ENCODE data around the gene DUSP14. TPM values are rescaled to one million over a fixed set of nuclear protein-coding genes. Genes with fewer than 3 reads are reported as not detected.

The DUSP14 gene
- total RNA-seq, 4 donors from 2014 or later = 76.5 to 133 (median 115) TPM

DNA sequence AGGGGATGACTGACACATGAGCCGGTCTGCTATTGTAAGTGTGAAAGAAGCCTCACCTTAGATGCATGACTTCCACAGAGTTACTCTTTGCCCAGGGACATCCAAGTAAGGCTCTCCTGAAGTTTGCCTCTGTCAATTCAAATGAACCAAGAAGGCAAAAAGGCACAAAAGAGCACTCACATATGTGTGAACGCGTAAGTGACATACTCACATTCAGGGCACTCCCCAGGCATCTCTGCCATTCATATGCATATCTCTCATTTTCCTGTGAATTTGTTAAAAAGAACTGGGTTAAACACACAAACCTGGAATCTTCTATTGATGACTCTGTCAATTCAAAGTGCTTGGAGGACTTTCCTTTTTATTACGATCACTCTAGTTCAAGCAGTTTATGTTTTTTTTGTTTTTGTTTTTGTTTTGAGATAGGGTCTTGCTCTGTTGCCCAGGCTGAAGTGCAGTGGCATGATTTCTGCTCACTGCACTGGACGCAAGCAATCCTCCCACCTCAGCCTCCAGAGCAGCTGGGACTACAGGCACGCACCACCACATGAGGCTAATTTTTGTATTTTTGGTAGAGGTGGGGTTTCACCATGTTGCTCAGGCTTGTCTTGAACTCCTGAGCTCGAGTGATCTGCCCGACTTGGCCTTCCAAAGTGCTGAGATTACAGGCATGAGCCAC, 49.4 kb downstream of the DUSP14 start:
- intact Hi-C loops (cut with DNase I; ENCODE audit: low total_unique reads) = no loop called here
- TF ChIP-seq POLR2A (IDR thresholded peaks at IDR 0.05) = no peak
- TF ChIP-seq, protein P1, sequence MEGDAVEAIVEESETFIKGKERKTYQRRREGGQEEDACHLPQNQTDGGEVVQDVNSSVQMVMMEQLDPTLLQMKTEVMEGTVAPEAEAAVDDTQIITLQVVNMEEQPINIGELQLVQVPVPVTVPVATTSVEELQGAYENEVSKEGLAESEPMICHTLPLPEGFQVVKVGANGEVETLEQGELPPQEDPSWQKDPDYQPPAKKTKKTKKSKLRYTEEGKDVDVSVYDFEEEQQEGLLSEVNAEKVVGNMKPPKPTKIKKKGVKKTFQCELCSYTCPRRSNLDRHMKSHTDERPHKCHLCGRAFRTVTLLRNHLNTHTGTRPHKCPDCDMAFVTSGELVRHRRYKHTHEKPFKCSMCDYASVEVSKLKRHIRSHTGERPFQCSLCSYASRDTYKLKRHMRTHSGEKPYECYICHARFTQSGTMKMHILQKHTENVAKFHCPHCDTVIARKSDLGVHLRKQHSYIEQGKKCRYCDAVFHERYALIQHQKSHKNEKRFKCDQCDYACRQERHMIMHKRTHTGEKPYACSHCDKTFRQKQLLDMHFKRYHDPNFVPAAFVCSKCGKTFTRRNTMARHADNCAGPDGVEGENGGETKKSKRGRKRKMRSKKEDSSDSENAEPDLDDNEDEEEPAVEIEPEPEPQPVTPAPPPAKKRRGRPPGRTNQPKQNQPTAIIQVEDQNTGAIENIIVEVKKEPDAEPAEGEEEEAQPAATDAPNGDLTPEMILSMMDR (IDR thresholded peaks at IDR 0.05) = no peak
- DNase-seq (ENCODE audit: low spot score in 2 of 2) = peak in 1 of 2 donors; percentile 29
- no peak overlapping the region for H3K4me3 ChIP-seq (ENCODE audit: low read depth, poor library complexity, severe bottlenecking)
- 95% methylated on average over 8 of the region's 8 CpGs for WGBS, 2 donors

DNA sequence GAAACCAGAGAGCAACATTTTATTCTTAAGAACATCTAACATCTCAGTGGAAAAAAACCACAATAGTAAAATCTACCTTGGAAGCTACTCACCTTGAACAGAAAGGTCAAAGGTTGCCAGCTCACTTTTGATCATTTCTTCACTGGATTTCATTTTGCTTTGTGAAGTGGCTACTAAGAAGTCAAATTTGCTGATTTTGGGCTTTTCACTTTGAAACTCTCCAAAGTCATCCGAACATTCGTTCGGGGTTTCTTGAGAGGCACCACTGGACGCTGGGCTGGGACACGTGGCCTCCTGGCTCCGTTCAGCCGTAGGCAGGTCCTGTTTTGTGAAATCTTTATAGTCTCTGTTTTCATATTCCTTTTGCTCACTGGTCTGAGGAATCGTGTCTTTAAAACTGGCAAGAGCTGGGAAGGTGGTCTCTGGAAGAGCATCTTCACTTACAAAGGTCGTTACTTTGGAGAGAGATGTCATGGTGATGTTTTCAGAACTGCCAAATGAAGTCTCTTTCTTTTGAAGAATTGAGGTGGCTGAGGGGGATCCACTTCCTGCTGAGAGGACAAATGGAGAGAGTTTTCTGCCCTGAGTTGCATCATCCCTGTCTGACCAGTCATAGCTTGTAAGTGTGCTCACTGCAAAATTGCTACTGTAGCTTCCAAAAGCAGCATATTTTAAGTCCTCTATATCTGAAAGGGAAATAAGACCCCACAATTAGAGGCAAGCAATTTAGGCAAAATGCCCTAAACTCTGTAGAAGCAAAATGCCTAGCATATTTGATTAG, 52.4 kb downstream of the DUSP14 start:
- DNase-seq (ENCODE audit: low spot score in 2 of 2) = no peak
- no peak for TF ChIP-seq POLR2A (IDR thresholded peaks at IDR 0.05)
- TF ChIP-seq, protein P1 (IDR thresholded peaks at IDR 0.05) = no peak
- WGBS, 2 donors = 93 to 96% methylated on average over 9 of the region's 9 CpGs
- intact Hi-C loops (cut with DNase I; ENCODE audit: low total_unique reads) = no loop called here
- no peak overlapping the region for H3K4me3 ChIP-seq (ENCODE audit: low read depth, poor library complexity, severe bottlenecking)

DNA sequence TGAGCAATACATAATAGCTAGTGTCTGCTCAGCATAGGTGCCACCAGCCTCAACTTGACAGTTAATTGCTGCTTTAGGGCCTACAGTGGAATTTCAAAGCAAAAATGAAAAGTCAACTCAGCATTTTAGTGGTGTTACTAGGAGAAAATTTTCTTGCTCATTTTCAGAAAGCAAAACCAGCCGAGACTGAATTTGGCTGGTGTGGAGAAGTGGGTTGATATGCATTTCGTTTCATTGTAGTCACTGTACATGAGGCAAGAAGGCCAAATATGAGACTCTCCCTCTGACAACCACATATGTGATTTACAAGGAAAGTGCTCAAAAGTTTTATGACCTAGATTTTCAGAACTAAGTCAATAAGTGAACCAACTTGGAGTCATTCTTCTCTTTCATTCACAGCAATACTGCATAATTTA, 54.0 kb downstream of the DUSP14 start:
- TF ChIP-seq, protein P1 (IDR thresholded peaks at IDR 0.05) = no peak
- TF ChIP-seq POLR2A (IDR thresholded peaks at IDR 0.05) = no peak
- 78 to 83% methylated on average over 2 of the region's 2 CpGs for WGBS, 2 donors
- no peak overlapping the region for H3K4me3 ChIP-seq (ENCODE audit: low read depth, poor library complexity, severe bottlenecking)
- no peak for DNase-seq (ENCODE audit: low spot score in 2 of 2)
- intact Hi-C loops (cut with DNase I; ENCODE audit: low total_unique reads) = no loop called here

DNA sequence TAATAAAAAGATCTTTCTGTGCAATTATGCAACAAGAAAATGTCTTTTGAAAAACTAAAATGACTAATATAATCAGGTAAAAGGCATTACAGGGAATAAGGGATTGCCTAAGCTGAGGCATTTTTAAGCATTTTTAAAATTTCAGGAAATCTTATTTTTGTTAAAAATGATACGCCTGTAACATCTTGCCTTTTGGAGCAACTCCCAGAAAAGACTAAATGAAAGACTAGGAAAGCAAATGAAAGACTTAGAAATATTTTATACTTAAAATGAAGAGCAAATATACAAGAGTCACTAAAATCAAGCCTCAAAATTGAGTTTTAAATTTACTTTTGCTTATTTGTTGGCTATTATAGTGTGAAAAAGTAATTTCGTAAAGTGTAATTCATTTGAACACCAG, 55.8 kb downstream of the DUSP14 start:
- DNase-seq (ENCODE audit: low spot score in 2 of 2) = no peak
- intact Hi-C loops (cut with DNase I; ENCODE audit: low total_unique reads) = no loop called here
- WGBS, 2 donors = 85 to 90% methylated on average over 2 of the region's 2 CpGs
- H3K4me3 ChIP-seq (ENCODE audit: low read depth, poor library complexity, severe bottlenecking) = no peak overlapping the region
- TF ChIP-seq POLR2A (IDR thresholded peaks at IDR 0.05) = no peak
- TF ChIP-seq, protein P1 (IDR thresholded peaks at IDR 0.05) = no peak

DNA sequence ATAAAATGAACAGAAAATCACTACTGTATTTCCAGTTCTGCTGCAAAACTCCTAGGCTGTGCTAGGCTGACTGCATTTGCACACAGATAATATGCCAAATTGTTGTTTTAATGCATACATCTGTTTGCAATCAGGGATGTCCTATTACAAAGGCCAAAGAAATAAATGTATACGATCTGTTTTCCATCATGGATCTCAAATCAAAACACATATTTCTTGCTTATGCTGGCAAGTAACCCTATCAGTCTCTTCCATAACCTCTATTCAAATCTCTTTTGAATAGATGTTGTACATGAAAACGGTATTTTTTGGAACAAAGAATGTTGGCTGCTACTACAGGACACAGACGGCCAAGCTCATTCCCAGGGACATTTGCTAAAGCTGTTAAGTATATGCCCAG, 56.6 kb downstream of the DUSP14 start:
- intact Hi-C loops (cut with DNase I; ENCODE audit: low total_unique reads) = no loop called here
- no peak overlapping the region for H3K4me3 ChIP-seq (ENCODE audit: low read depth, poor library complexity, severe bottlenecking)
- DNase-seq (ENCODE audit: low spot score in 2 of 2) = no peak
- WGBS, 2 donors = 45 to 46% methylated on average over 3 of the region's 3 CpGs
- TF ChIP-seq POLR2A (IDR thresholded peaks at IDR 0.05) = no peak
- TF ChIP-seq, protein P1 (IDR thresholded peaks at IDR 0.05) = no peak
